ENCODE data around the gene ANK3.

Gene ANK3

GRCh38 chr10:60376221-60377041 is 13.2 kb downstream of the ANK3 start:
- no peak for DNase-seq

- no peak for DNase-seq
These were observed 14.2 kb downstream of the ANK3 start for GRCh38 chr10:60375293-60376004.

- DNase-seq: no peak
These were observed 14.8 kb downstream of the ANK3 start for GRCh38 chr10:60374836-60375235.

- DNase-seq: no peak
These were observed 17.2 kb downstream of the ANK3 start for GRCh38 chr10:60372436-60372835.

- no peak for DNase-seq
These were observed 20.1 kb downstream of the ANK3 start for GRCh38 chr10:60369547-60369930.

GRCh38 chr10:60368875-60369546 is 20.7 kb downstream of the ANK3 start:
- DNase-seq: no peak

- DNase-seq: no peak
These were observed 21.8 kb downstream of the ANK3 start for GRCh38 chr10:60367901-60368300.

- peak; percentile 26 for DNase-seq
These were observed 22.2 kb downstream of the ANK3 start for GRCh38 chr10:60367431-60367830.

- DNase-seq: no peak
These were observed 22.7 kb downstream of the ANK3 start for GRCh38 chr10:60367024-60367423.

- no peak for DNase-seq
These were observed 26.5 kb downstream of the ANK3 start for GRCh38 chr10:60363187-60363586.

- no peak for DNase-seq
These were observed 27.2 kb downstream of the ANK3 start for GRCh38 chr10:60362461-60362860.

GRCh38 chr10:60359066-60359465 is 30.6 kb downstream of the ANK3 start:
- peak; percentile 53 for DNase-seq

GRCh38 chr10:60358282-60358681 is 31.4 kb downstream of the ANK3 start:
- DNase-seq: peak; percentile 15

GRCh38 chr10:60353519-60354258 is 36.0 kb downstream of the ANK3 start:
- DNase-seq: peak; percentile 92

GRCh38 chr10:60352105-60352504 is 37.6 kb downstream of the ANK3 start:
- no peak for DNase-seq

- DNase-seq: peak; percentile 47
These were observed 38.4 kb downstream of the ANK3 start for GRCh38 chr10:60351191-60351853.

GRCh38 chr10:60350400-60350799 is 39.3 kb downstream of the ANK3 start:
- DNase-seq: peak; percentile 28

GRCh38 chr10:60349426-60349825 is 40.2 kb downstream of the ANK3 start:
- no peak for DNase-seq

GRCh38 chr10:60348982-60349381 is 40.7 kb downstream of the ANK3 start:
- DNase-seq: no peak

- DNase-seq: no peak
These were observed 42.4 kb downstream of the ANK3 start for GRCh38 chr10:60347270-60347669.

- DNase-seq: no peak
These were observed 43.0 kb downstream of the ANK3 start for GRCh38 chr10:60346661-60347060.

- no peak for DNase-seq
These were observed 46.4 kb downstream of the ANK3 start for GRCh38 chr10:60343254-60343653.

GRCh38 chr10:60341969-60342368 is 47.7 kb downstream of the ANK3 start:
- no peak for DNase-seq
